ENCODE data around the gene KRTAP6-1. TPM values are rescaled to one million over a fixed set of nuclear protein-coding genes. Genes with fewer than 3 reads are reported as not detected.

Gene KRTAP6-1
- total RNA-seq (2021; fragmentation: NEBNext Ultra II Directional; extraction: Animal tissue kit (Norgen Biotek cat#: 25700)), result not detected
- long read RNA-seq, result 0 reads

- no peaks in the 10 kb centered on the region; the same call in 1 of the 2 replicates for H3K36me3 Mint-ChIP-seq (ENCODE audit: low read depth)
- no peaks in the 10 kb centered on the region for H3K4me1 Mint-ChIP-seq (ENCODE audit: low read depth)
- TF ChIP-seq, protein P1, sequence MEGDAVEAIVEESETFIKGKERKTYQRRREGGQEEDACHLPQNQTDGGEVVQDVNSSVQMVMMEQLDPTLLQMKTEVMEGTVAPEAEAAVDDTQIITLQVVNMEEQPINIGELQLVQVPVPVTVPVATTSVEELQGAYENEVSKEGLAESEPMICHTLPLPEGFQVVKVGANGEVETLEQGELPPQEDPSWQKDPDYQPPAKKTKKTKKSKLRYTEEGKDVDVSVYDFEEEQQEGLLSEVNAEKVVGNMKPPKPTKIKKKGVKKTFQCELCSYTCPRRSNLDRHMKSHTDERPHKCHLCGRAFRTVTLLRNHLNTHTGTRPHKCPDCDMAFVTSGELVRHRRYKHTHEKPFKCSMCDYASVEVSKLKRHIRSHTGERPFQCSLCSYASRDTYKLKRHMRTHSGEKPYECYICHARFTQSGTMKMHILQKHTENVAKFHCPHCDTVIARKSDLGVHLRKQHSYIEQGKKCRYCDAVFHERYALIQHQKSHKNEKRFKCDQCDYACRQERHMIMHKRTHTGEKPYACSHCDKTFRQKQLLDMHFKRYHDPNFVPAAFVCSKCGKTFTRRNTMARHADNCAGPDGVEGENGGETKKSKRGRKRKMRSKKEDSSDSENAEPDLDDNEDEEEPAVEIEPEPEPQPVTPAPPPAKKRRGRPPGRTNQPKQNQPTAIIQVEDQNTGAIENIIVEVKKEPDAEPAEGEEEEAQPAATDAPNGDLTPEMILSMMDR (IDR thresholded peaks at IDR 0.05), result no peak
- H3K27ac Mint-ChIP-seq, result no peak within 1 kb of the TSS
- H3K27me3 Mint-ChIP-seq (ENCODE audit: insufficient read depth), result no peaks in the 10 kb centered on the region
- DNase-seq, result no peak
- H3K9me3 Mint-ChIP-seq, result peaks cover 57% of the 10 kb centered on the region
- H3K4me3 Mint-ChIP-seq, result no peak within 1 kb of the TSS
Measured at GRCh38 chr21:30613836-30614235, at the start of gene KRTAP6-1. KRTAP6-1 (minus strand) TSS chr21:30613930; CDS start chr21:30613904, 26 bp downstream.

GRCh38 chr21:30652891-30653290 is 39.2 kb upstream of the KRTAP6-1 start:
- Mint-ChIP-seq H3K4me1 (ENCODE audit: low read depth) (no peaks in the 10 kb centered on the region), H3K27ac (no peak overlapping the region), H3K27me3 (ENCODE audit: insufficient read depth) (no peaks in the 10 kb centered on the region), H3K4me3 (no peak overlapping the region), H3K9me3 (peaks cover 61% of the 10 kb centered on the region), H3K36me3 (ENCODE audit: low read depth) (no peaks in the 10 kb centered on the region; the same call in 1 of the 2 replicates)
- TF ChIP-seq, protein P1 (IDR thresholded peaks at IDR 0.05), result no peak
- DNase-seq, result no peak

DNA sequence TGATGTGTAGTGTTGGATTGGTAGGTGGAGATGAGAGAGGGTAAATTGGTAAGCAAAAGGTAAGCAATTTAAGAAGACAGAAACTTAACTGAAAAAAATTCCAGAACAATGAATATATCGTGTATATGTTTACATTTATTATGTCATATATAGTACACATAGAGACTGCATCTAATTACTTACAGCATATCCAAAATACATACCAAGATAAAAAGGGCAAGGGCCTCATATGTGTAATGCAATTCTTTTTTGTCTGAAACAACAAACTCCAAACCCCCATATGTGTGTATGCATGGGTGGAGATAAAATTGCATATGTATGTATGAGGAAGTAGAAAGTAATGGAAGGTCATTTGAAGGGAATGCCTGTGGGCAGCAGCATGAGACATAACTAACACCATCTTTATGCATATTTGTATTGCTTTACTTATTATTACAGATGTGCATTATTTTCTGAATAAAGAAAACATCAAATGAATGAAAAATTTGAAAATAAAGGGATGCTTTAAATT is 33.2 kb upstream of the KRTAP6-1 start:
- no peaks in the 10 kb centered on the region for H3K4me1 Mint-ChIP-seq (ENCODE audit: low read depth)
- no peaks in the 10 kb centered on the region; the same call in 1 of the 2 replicates for H3K36me3 Mint-ChIP-seq (ENCODE audit: low read depth)
- no peak overlapping the region for H3K27ac Mint-ChIP-seq
- no peak for DNase-seq
- TF ChIP-seq, protein P1 (IDR thresholded peaks at IDR 0.05), result no peak
- peaks cover 74% of the 10 kb centered on the region for H3K9me3 Mint-ChIP-seq
- no peaks in the 10 kb centered on the region; the same call in 1 of the 2 replicates for H3K27me3 Mint-ChIP-seq (ENCODE audit: insufficient read depth)
- H3K4me3 Mint-ChIP-seq, result no peak overlapping the region

GRCh38 chr21:30642564-30642963 is 28.8 kb upstream of the KRTAP6-1 start, which contains the start of gene KRTAP20-3:
KRTAP20-3 (plus strand) TSS chr21:30642864.
- Mint-ChIP-seq H3K27me3 (ENCODE audit: insufficient read depth) (no peaks in the 10 kb centered on the region; the same call in 1 of the 2 replicates), H3K9me3 (peaks cover 70% of the 10 kb centered on the region), H3K4me1 (ENCODE audit: low read depth) (no peaks in the 10 kb centered on the region), H3K27ac (no peak within 1 kb of the TSS), H3K4me3 (no peak within 1 kb of the TSS), H3K36me3 (ENCODE audit: low read depth) (no peaks in the 10 kb centered on the region)
- TF ChIP-seq, protein P1 (IDR thresholded peaks at IDR 0.05), result no peak
- DNase-seq, result no peak

GRCh38 chr21:30638686-30639085 is 25.0 kb upstream of the KRTAP6-1 start:
- TF ChIP-seq, protein P1 (IDR thresholded peaks at IDR 0.05), result no peak
- no peaks in the 10 kb centered on the region for H3K27me3 Mint-ChIP-seq (ENCODE audit: insufficient read depth)
- H3K4me1 Mint-ChIP-seq (ENCODE audit: low read depth), result no peaks in the 10 kb centered on the region
- H3K9me3 Mint-ChIP-seq, result peaks cover 53% of the 10 kb centered on the region
- no peak overlapping the region for H3K4me3 Mint-ChIP-seq
- H3K27ac Mint-ChIP-seq, result no peak overlapping the region
- DNase-seq, result no peak
- H3K36me3 Mint-ChIP-seq (ENCODE audit: low read depth), result no peaks in the 10 kb centered on the region

All from HFFc6 (cell line).